GM18868 (cell line): Measurements from ENCODE around the gene GAGE12F.
"Not testable (repeated sequence)": the region's sequence is repeated elsewhere in the genome, so short reads cannot be mapped to it uniquely, and the experiment has no call there.

Experiments
- ATAC-seq: cut with Tn5 transposase; IDR thresholded peaks from one replicate; pipeline ENCODE4 v1.9.1; 2021; ENCODE audit warnings: mild to moderate bottlenecking, moderate library complexity; ENCODE audit not compliant: unreplicated experiment

GAGE12F gene, protein sequence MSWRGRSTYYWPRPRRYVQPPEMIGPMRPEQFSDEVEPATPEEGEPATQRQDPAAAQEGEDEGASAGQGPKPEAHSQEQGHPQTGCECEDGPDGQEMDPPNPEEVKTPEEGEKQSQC

GRCh38 chrX:49560542-49560941 lies at the start of gene GAGE12F:
Gene GAGE12F, plus strand, starts transcription at chrX:49560842. Its CDS starts 1,155 bp downstream, at chrX:49561997.
- ATAC-seq: not testable (repeated sequence)

DNA sequence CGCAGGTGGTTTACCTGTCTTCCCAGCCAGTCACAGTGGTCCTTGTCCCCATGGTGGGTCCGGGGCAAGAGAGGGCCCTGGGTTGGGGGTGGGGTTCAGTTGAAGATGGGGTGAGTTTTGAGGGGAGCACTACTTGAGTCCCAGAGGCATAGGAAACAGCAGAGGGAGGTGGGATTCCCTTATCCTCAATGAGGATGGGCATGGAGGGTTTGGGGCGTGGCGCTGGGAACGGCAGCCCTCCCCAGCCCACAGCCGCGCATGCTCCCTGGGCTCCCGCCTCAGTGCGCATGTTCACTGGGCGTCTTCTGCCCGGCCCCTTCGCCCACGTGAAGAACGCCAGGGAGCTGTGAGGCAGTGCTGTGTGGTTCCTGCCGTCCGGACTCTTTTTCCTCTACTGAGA lies 28.8 kb upstream of the GAGE12F start, which contains the start of gene GAGE12C:
Gene GAGE12C (plus strand): TSS at position 301 of the 400 bp plus-strand sequence. CDS start 1,155 bp downstream, outside the sequence.
- not testable (repeated sequence) for ATAC-seq

- not testable (repeated sequence) for ATAC-seq
Measured at GRCh38 chrX:49541433-49541832, 19.2 kb upstream of the GAGE12F start, which contains the start of gene GAGE12D. Gene GAGE12D, plus strand, starts transcription at chrX:49541733. Its CDS starts 1,155 bp downstream, at chrX:49542888.

DNA sequence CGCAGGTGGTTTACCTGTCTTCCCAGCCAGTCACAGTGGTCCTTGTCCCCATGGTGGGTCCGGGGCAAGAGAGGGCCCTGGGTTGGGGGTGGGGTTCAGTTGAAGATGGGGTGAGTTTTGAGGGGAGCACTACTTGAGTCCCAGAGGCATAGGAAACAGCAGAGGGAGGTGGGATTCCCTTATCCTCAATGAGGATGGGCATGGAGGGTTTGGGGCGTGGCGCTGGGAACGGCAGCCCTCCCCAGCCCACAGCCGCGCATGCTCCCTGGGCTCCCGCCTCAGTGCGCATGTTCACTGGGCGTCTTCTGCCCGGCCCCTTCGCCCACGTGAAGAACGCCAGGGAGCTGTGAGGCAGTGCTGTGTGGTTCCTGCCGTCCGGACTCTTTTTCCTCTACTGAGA lies 9.7 kb upstream of the GAGE12F start, which contains the start of gene GAGE12E:
Gene GAGE12E (plus strand): TSS at position 301 of the 400 bp plus-strand sequence. CDS start 1,155 bp downstream, outside the sequence.
- not testable (repeated sequence) for ATAC-seq

- not testable (repeated sequence) for ATAC-seq
Measured at GRCh38 chrX:49568728-49569127, 8.1 kb downstream of the GAGE12F start.

- not testable (repeated sequence) for ATAC-seq
Measured at GRCh38 chrX:49569152-49569551, 8.5 kb downstream of the GAGE12F start.

- not testable (repeated sequence) for ATAC-seq
Measured at GRCh38 chrX:49570100-49570499, 9.5 kb downstream of the GAGE12F start, which contains the start of gene GAGE12G. Gene GAGE12G, plus strand, starts transcription at chrX:49570400. Its CDS starts 1,155 bp downstream, at chrX:49571555.

DNA sequence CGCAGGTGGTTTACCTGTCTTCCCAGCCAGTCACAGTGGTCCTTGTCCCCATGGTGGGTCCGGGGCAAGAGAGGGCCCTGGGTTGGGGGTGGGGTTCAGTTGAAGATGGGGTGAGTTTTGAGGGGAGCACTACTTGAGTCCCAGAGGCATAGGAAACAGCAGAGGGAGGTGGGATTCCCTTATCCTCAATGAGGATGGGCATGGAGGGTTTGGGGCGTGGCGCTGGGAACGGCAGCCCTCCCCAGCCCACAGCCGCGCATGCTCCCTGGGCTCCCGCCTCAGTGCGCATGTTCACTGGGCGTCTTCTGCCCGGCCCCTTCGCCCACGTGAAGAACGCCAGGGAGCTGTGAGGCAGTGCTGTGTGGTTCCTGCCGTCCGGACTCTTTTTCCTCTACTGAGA lies 19.0 kb downstream of the GAGE12F start, which contains the start of gene GAGE12H:
Gene GAGE12H (plus strand): TSS at position 301 of the 400 bp plus-strand sequence. CDS start 1,155 bp downstream, outside the sequence.
- not testable (repeated sequence) for ATAC-seq

DNA sequence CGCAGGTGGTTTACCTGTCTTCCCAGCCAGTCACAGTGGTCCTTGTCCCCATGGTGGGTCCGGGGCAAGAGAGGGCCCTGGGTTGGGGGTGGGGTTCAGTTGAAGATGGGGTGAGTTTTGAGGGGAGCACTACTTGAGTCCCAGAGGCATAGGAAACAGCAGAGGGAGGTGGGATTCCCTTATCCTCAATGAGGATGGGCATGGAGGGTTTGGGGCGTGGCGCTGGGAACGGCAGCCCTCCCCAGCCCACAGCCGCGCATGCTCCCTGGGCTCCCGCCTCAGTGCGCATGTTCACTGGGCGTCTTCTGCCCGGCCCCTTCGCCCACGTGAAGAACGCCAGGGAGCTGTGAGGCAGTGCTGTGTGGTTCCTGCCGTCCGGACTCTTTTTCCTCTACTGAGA lies 28.6 kb downstream of the GAGE12F start, which contains the start of gene GAGE2A:
Gene GAGE2A (plus strand): TSS at position 301 of the 400 bp plus-strand sequence. CDS start 1,155 bp downstream, outside the sequence.
- not testable (repeated sequence) for ATAC-seq

DNA sequence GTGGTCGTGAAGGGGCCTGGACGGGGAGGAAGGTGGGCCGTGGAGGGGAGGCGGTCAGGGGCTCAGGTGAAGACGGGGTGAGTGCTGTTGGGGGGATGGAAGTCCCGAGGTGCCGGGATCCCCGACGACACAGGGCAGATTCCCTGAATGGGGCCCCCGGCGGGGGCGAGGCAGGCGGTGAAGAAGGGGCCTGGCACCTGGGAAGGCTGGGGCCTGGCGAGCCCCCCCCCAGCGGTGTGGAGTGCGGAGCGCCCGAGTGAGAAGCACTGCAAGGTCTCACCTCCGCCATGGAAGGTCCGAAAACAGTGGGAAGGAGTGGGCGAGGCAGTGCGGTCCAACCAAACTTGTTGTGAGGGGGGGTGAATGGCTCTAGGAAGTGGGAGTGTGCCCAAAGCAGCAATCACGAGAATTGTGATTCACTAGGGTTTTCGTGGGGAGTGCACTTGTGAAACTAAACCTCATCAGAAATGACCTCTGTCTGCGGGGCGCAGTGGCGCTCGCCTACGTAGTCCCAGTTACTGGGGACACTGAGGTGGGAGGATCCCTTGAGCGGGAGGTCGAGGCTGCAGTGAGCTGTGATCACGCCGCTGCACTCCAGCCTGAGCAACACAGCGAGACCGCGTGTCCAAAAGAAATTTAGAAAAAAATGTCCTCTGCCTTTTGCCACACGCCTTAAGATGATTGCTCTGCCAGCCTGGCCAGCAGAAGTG lies 29.3 kb downstream of the GAGE12F start:
- ATAC-seq: not testable (repeated sequence)

GRCh38 chrX:49590488-49590887 lies 29.8 kb downstream of the GAGE12F start:
- not testable (repeated sequence) for ATAC-seq

DNA sequence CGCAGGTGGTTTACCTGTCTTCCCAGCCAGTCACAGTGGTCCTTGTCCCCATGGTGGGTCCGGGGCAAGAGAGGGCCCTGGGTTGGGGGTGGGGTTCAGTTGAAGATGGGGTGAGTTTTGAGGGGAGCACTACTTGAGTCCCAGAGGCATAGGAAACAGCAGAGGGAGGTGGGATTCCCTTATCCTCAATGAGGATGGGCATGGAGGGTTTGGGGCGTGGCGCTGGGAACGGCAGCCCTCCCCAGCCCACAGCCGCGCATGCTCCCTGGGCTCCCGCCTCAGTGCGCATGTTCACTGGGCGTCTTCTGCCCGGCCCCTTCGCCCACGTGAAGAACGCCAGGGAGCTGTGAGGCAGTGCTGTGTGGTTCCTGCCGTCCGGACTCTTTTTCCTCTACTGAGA lies 38.1 kb downstream of the GAGE12F start, which contains the start of gene GAGE1:
Gene GAGE1 (plus strand): TSS at position 301 of the 400 bp plus-strand sequence. CDS start 1,155 bp downstream, outside the sequence.
- not testable (repeated sequence) for ATAC-seq

- ATAC-seq: no peak
Measured at GRCh38 chrX:49610718-49611310, 50.2 kb downstream of the GAGE12F start.
